Measurements from ENCODE around the gene IGBP1.

DNA sequence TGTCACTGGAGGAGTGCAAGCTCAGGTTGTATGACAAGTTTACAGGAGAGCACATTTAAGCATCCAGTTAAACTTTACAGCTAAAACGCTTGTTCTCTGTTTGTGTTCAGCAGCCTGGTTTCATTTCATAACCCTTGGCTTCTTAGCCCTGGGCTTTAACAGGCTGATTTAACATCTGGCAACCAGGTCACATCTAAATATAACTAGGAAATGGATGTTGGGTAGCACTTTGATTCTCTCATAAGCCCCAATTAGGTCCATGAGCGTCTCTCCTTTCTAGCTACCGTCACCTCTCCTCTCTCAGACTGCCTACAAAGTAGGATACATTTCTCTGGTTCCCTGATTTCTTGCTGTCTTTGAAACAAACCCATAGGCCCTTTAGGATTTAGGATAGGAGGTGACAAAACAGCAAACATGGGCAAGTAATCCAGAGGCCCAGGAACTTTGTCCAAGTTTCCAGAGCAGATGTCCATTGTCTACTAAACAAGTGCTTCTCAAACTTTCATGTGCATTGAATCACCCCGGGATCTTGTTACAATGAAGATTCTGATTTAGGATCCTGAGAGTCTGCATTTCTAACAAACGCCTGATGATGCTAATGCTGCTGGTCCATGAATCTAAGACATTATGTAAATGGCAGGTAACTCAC lies 48.5 kb upstream of the IGBP1 start:
- TF ChIP-seq, protein P1, sequence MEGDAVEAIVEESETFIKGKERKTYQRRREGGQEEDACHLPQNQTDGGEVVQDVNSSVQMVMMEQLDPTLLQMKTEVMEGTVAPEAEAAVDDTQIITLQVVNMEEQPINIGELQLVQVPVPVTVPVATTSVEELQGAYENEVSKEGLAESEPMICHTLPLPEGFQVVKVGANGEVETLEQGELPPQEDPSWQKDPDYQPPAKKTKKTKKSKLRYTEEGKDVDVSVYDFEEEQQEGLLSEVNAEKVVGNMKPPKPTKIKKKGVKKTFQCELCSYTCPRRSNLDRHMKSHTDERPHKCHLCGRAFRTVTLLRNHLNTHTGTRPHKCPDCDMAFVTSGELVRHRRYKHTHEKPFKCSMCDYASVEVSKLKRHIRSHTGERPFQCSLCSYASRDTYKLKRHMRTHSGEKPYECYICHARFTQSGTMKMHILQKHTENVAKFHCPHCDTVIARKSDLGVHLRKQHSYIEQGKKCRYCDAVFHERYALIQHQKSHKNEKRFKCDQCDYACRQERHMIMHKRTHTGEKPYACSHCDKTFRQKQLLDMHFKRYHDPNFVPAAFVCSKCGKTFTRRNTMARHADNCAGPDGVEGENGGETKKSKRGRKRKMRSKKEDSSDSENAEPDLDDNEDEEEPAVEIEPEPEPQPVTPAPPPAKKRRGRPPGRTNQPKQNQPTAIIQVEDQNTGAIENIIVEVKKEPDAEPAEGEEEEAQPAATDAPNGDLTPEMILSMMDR (IDR thresholded peaks at IDR 0.05; ENCODE audit: low read depth, low read length), result no peak
- TF ChIP-seq POLR2A (IDR thresholded peaks at IDR 0.05; ENCODE audit: extremely low read depth, insufficient read length), result no peak
- TF ChIP-seq, protein P2, sequence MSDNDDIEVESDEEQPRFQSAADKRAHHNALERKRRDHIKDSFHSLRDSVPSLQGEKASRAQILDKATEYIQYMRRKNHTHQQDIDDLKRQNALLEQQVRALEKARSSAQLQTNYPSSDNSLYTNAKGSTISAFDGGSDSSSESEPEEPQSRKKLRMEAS (IDR thresholded peaks at IDR 0.05; ENCODE audit: low read depth, low read length), result no peak
- TF ChIP-seq MYC (IDR thresholded peaks at IDR 0.05; ENCODE audit: low read depth, low read length), result no peak

Measured in NB4 (cell line).